Lower leg skin (tissue), 3 donors: ENCODE results near the gene MTG1.

Source experiments
- POLR2A ChIP-seq, 2 donors: fragments of 450-650 bp; IDR thresholded peaks; one replicate each; pipeline ENCODE4 v1.6.1; 2016 to 2017; ENCODE audit warnings: antibody characterized with exemption in 2 of 2, mild to moderate bottlenecking in 1 of 2, moderate library complexity in 1 of 2
- TF ChIP-seq, protein P1 (sequence below), 3 donors: fragments of 450-650 bp; IDR thresholded peaks; one replicate each; pipeline ENCODE4 v1.5.1; 2016; ENCODE audit warnings: antibody characterized with exemption in 3 of 3, mild to moderate bottlenecking in 3 of 3, moderate library complexity in 2 of 3

DNA sequence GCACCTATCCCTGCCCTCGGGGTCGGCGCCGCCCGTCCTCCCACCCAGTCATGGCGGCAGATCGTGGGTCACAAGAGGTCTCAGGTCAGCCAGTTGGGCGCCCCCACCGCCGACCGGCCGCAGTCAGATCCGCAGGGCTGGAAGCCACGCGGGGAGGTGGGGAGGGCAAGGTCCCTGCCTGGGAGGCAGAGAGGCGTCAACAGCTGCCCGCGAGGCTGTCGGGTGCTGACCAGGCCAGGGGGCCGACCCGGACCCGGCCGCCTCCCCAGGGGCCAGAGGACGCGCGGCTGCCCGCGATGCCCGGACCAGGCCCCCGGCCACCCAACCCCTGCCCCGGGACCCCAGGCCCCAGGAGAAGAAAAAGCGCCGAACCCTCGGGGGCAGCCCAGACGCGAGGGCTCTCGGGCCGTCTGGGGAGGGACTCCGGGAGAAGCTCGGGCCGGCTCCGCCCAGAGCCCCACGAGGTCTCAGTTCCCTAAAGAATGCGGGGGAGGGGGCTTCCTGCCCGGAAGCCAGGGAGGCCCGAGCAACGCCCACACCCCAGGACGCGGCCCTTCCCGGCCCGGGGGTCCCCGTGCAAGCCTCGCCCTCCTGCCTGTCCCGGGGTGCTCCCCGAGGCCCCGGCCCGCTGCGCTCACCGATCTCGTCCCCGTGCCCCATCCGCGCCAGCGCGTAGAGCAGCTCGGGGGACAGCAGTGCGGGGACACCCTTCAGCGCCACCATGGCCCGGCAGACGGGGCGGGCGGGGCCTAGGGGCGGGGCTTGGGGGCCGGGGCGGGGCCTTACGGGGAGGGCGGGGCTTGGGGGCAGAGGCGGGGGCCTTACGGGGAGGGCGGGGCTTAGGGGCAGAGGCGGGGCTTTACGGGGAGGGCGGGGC is 36.4 kb upstream of the MTG1 start, which contains the start of gene FUOM:
- TF ChIP-seq, protein P1, sequence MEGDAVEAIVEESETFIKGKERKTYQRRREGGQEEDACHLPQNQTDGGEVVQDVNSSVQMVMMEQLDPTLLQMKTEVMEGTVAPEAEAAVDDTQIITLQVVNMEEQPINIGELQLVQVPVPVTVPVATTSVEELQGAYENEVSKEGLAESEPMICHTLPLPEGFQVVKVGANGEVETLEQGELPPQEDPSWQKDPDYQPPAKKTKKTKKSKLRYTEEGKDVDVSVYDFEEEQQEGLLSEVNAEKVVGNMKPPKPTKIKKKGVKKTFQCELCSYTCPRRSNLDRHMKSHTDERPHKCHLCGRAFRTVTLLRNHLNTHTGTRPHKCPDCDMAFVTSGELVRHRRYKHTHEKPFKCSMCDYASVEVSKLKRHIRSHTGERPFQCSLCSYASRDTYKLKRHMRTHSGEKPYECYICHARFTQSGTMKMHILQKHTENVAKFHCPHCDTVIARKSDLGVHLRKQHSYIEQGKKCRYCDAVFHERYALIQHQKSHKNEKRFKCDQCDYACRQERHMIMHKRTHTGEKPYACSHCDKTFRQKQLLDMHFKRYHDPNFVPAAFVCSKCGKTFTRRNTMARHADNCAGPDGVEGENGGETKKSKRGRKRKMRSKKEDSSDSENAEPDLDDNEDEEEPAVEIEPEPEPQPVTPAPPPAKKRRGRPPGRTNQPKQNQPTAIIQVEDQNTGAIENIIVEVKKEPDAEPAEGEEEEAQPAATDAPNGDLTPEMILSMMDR (IDR thresholded peaks at IDR 0.05), result no peak
- TF ChIP-seq POLR2A (IDR thresholded peaks at IDR 0.05), result no peak
